Placental pericyte (primary cell): ENCODE data around the gene DYNC1LI2. TPM values are rescaled to one million over a fixed set of nuclear protein-coding genes. Genes with fewer than 3 reads are reported as not detected.

Experiments used
- total RNA-seq: library from RNA; depleted of rRNA; stranded (reverse); fragments of >200 nt; gene quantifications from 2 replicates; pipeline ENCODE4 v1.2.3, GENCODE V29; 2012

The DYNC1LI2 gene
- 132 and 146 TPM in 2 replicates for total RNA-seq

DNA sequence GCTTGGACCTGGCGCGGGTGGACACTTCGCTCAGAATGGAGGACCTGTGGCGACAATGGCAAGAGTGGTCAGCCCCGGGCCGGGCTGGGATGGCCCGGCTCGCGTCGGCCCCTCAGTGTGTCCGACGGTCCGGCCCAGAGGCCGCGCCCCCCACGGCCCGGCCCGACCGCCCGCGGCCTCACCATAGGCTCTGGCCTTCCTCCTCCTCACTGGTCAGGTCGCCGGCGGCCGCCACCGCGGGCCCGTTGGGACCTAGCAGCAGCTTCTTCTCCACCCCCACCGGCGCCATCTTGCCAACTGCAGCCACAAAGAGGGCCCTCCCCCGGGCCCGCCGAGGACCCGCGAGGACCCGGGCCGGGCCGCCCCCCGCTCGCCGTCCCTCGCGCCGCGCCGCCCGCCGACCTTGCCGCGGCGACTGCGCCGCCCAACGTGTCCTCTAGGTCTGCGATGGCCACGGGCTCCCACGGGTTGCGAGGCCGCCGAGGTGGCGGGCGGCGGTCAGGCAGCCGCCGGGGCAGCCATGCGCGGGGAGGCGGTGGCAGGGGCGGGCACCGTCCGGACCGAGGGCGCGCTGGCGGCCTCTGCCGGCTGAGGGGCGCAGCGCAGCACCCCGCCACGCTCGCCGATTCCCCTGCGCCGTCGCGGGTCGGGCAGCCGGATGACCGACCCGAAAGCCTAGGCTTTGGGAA lies at the start of gene DYNC1LI2:
Gene DYNC1LI2 (minus strand): TSS at position 307 of the 689 bp plus-strand sequence. CDS start 18 bp downstream, at position 289.

DNA sequence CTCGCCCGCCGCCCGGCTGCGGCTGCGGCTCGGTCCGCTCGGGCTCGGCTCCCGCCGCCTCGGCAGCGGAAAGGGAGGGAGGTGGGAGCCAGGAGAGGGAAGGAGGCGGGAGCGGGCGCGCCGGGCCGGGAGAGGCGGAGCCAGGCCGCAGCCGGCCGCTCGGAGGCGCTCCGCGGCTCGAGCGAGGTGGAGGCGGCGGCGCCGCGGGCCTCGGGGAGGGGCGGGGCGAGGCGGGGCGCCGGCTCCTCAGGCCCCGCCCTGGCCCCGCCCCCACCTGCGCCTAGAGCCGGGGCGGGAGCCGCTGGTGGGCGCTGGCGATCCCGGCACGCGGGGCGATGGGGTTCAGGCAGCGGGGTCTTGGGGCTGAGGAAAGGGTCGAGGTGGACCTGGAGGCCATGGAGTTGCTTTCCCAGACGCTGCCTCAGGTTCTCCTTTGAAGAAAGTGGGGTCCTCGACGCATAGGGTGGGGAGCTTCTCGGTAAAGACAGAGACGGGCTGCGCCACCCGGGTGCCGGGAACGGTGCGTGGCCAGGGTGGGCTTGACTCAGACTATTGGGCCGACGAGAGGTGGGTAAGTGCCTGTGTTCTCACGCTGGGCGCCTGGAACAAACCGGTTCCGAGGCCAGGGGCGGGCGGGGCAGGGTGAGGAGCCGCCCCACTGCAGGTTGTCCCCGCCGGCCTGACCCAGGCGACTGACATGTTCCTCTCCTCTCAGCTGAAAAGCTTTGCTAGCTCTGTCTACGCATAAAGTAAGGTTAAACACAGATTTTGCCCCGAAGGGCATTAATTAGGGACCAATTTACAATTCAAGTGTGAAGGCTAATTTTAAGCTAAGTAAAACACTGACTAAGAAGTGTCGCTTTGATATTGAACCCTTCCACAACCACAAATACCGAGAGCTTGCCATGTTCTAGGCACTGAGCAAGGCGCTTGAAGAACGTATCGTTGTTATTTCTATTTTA lies 54.5 kb downstream of the DYNC1LI2 start, which contains the start of gene CMTM4:
Gene CMTM4 (minus strand): TSS at position 75 of the 962 bp plus-strand sequence. CDS start 218 bp downstream, outside the sequence.

Other genes with a start within 250 kb of the DYNC1LI2 start
- 41.1 and 41.4 TPM in 2 replicates for gene TK2, start 201.5 kb downstream of the DYNC1LI2 start, total RNA-seq
- gene CKLF, start 199.0 kb downstream of the DYNC1LI2 start, total RNA-seq, result 24.9 and 54.5 TPM in 2 replicates
- 2.4 and 5.7 TPM in 2 replicates for gene CMTM1, start 185.2 kb downstream of the DYNC1LI2 start, total RNA-seq
- not detected in 2 replicates for gene CMTM2, start 172.1 kb downstream of the DYNC1LI2 start, total RNA-seq
- gene CMTM3, start 146.9 kb downstream of the DYNC1LI2 start, total RNA-seq, result 24.5 and 60.3 TPM in 2 replicates
- gene CMTM4, start 54.9 kb downstream of the DYNC1LI2 start, total RNA-seq, result 12.0 and 17.8 TPM in 2 replicates
- gene TERB1, start 50.0 kb upstream of the DYNC1LI2 start, total RNA-seq, result 0.14 TPM in 1 of 2 replicates, not detected in the other
- gene NAE1, start 79.4 kb upstream of the DYNC1LI2 start, total RNA-seq, result 31.5 and 70.3 TPM in 2 replicates
- gene CA7, start 92.8 kb upstream of the DYNC1LI2 start, total RNA-seq, result not detected in 2 replicates
- 20.1 and 25.2 TPM in 2 replicates for gene PDP2, start 128.9 kb upstream of the DYNC1LI2 start, total RNA-seq
- gene CDH16, start 167.3 kb upstream of the DYNC1LI2 start, total RNA-seq, result not detected in 2 replicates
- gene RRAD, start 173.9 kb upstream of the DYNC1LI2 start, total RNA-seq, result 11.0 and 25.8 TPM in 2 replicates
- gene CIAO2B, start 182.8 kb upstream of the DYNC1LI2 start, total RNA-seq, result 149 and 154 TPM in 2 replicates
- gene CES2, start 183.9 kb upstream of the DYNC1LI2 start, total RNA-seq, result 38.7 and 46.4 TPM in 2 replicates
- 0.22 TPM in 1 of 2 replicates, not detected in the other for gene CES3, start 209.7 kb upstream of the DYNC1LI2 start, total RNA-seq
- 2.7 and 2.8 TPM in 2 replicates for gene CES4A, start 237.0 kb upstream of the DYNC1LI2 start, total RNA-seq